Measurements from ENCODE around the gene COL3A1.

COL3A1 gene

GRCh38 chr2:189002079-189002478 is 27.9 kb downstream of the COL3A1 start:
- H3K4me3 ChIP-seq (ENCODE audit: low read length), result no peak overlapping the region
- no peak for DNase-seq (ENCODE audit: low read depth)
- no peak for TF ChIP-seq CTCF (conservative IDR thresholded peaks at IDR 0.05; ENCODE audit: low read depth, low read length)

GRCh38 chr2:189008555-189009262 is 34.5 kb downstream of the COL3A1 start:
- no peak overlapping the region for H3K4me3 ChIP-seq (ENCODE audit: low read length)
- TF ChIP-seq CTCF (conservative IDR thresholded peaks at IDR 0.05; ENCODE audit: low read depth, low read length), result no peak
- no peak for DNase-seq (ENCODE audit: low read depth)

GRCh38 chr2:189010536-189010935 is 36.4 kb downstream of the COL3A1 start:
- H3K4me3 ChIP-seq (ENCODE audit: low read length), result no peak overlapping the region
- DNase-seq (ENCODE audit: low read depth), result no peak
- TF ChIP-seq CTCF (conservative IDR thresholded peaks at IDR 0.05; ENCODE audit: low read depth, low read length), result no peak

GRCh38 chr2:189012351-189012750 is 38.2 kb downstream of the COL3A1 start:
- DNase-seq (ENCODE audit: low read depth), result no peak
- H3K4me3 ChIP-seq (ENCODE audit: low read length), result no peak overlapping the region
- TF ChIP-seq CTCF (conservative IDR thresholded peaks at IDR 0.05; ENCODE audit: low read depth, low read length), result no peak

GRCh38 chr2:189013031-189013430 is 38.9 kb downstream of the COL3A1 start:
- no peak for TF ChIP-seq CTCF (conservative IDR thresholded peaks at IDR 0.05; ENCODE audit: low read depth, low read length)
- H3K4me3 ChIP-seq (ENCODE audit: low read length), result no peak overlapping the region
- no peak for DNase-seq (ENCODE audit: low read depth)

- no peak overlapping the region for H3K4me3 ChIP-seq (ENCODE audit: low read length)
- TF ChIP-seq CTCF (conservative IDR thresholded peaks at IDR 0.05; ENCODE audit: low read depth, low read length), result no peak
- DNase-seq (ENCODE audit: low read depth), result no peak
These were observed 39.7 kb downstream of the COL3A1 start for GRCh38 chr2:189013671-189014448.

Measured in retinal pigment epithelial cell (primary cell).